Kidney epithelial cell (primary cell): ENCODE measurements around the gene PPP1R3G. TPM values are rescaled to one million over a fixed set of nuclear protein-coding genes. Genes with fewer than 3 reads are reported as not detected.

Experiments
- DNase-seq: peaks from one replicate; pipeline ENCODE4 v3.0.0-alpha.2; 2010; ENCODE audit warnings: low read depth
- H3K27me3 ChIP-seq: 2 replicates; pipeline ENCODE4 v1.6.0; 2011; ENCODE audit warnings: low read length; ENCODE audit not compliant: control insufficient read depth, insufficient read depth
- H3K36me3 ChIP-seq: 2 replicates; pipeline ENCODE4 v1.5.1; 2011; ENCODE audit warnings: low read length; ENCODE audit not compliant: control insufficient read depth, insufficient read depth
- H3K4me3 ChIP-seq: 2 replicates; pipeline ENCODE4 v1.5.1; 2011; ENCODE audit warnings: low read depth, mild to moderate bottlenecking, control low read depth, low read length
- total RNA-seq: library from RNA; depleted of rRNA; stranded (reverse); fragments of >200 nt; gene quantifications from 2 replicates; pipeline ENCODE4 v1.2.3, GENCODE V29; 2015
- TF ChIP-seq, protein P1 (sequence below): IDR thresholded peaks from 2 replicates; pipeline ENCODE4 v1.5.1; 2011; ENCODE audit warnings: mild to moderate bottlenecking, moderate library complexity, low read length, control low read depth, inconsistent platforms; ENCODE audit not compliant: insufficient read depth, poor library complexity, severe bottlenecking

Gene PPP1R3G
- total RNA-seq, 1 donor from 2014 or later, result 0.96 TPM

DNA sequence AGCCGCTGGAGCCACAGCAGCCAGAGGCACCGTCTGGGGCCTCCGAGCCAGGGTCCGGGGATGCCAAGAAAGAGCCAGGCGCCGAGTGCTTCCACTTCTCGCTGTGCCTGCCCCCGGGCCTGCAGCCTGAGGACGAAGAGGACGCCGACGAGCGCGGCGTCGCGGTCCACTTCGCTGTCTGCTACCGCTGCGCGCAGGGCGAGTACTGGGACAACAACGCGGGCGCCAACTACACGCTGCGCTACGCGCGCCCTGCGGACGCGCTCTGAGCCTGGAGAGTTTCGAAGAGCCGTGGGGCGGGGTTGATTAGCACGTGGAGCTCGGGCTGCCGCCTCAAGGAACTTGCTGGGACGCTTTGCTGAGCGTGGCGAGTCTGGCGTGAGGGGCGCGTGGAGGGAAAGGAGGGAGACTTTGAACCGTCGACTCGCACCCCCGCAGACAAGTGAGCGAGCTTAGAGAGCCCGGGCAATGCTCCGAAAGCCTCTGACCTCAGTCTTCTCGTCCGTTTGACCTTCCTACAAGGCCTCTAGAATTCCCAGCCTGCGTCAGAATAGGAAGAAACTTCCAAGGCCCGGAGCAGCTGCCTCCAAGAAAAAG lies 1.3 kb downstream of the PPP1R3G start:
- no peak for DNase-seq
- TF ChIP-seq, protein P1, sequence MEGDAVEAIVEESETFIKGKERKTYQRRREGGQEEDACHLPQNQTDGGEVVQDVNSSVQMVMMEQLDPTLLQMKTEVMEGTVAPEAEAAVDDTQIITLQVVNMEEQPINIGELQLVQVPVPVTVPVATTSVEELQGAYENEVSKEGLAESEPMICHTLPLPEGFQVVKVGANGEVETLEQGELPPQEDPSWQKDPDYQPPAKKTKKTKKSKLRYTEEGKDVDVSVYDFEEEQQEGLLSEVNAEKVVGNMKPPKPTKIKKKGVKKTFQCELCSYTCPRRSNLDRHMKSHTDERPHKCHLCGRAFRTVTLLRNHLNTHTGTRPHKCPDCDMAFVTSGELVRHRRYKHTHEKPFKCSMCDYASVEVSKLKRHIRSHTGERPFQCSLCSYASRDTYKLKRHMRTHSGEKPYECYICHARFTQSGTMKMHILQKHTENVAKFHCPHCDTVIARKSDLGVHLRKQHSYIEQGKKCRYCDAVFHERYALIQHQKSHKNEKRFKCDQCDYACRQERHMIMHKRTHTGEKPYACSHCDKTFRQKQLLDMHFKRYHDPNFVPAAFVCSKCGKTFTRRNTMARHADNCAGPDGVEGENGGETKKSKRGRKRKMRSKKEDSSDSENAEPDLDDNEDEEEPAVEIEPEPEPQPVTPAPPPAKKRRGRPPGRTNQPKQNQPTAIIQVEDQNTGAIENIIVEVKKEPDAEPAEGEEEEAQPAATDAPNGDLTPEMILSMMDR, result no peak
- peaks cover 9% of the 10 kb centered on the region for H3K27me3 ChIP-seq
- H3K36me3 ChIP-seq, result no peaks in the 10 kb centered on the region
- H3K4me3 ChIP-seq, result peak overlapping the region; percentile 2

DNA sequence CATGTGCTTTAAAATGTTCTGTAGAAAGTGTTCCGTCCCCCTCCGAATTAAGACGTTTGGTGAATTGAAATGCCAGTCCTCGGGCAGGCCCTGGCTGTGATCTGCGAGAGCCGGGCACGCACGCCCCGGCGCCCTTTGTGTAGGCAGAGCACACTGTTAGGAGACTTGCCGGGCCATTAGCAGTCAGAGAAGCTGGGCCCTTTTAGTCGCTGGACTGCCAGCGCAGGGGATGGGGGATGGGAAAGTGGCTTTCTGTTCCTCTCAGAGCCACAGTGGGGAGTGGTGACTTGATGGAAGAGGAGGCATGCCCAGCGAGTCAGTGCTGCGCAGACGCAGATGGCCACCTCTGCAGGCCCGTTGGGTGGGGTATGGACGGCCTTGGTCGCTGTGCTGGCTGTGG lies 2.2 kb downstream of the PPP1R3G start:
- DNase-seq, result no peak
- no peak overlapping the region for H3K4me3 ChIP-seq
- peaks cover 9% of the 10 kb centered on the region for H3K27me3 ChIP-seq
- TF ChIP-seq, protein P1, result no peak
- H3K36me3 ChIP-seq, result no peaks in the 10 kb centered on the region

DNA sequence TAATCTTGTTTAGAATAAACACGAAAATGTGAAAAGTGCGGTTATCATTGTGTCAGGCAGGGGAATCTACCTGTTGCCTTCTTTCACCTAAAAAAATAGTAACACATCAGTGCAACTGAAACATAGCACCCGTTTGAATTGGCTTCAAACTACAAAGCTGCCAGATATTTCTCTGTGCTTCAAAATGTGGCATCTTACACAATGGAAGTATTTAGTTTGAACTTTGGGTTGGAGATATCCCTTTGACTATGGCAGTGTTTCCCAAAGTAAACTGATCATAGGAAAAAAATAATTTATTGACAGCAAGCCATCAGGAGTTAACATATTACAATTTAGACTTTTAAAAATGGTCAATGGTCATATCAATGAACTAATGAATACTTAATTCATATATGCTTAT lies 3.6 kb downstream of the PPP1R3G start:
- H3K4me3 ChIP-seq, result no peak overlapping the region
- H3K27me3 ChIP-seq, result peaks cover 9% of the 10 kb centered on the region
- TF ChIP-seq, protein P1, result no peak
- no peaks in the 10 kb centered on the region for H3K36me3 ChIP-seq
- no peak for DNase-seq

DNA sequence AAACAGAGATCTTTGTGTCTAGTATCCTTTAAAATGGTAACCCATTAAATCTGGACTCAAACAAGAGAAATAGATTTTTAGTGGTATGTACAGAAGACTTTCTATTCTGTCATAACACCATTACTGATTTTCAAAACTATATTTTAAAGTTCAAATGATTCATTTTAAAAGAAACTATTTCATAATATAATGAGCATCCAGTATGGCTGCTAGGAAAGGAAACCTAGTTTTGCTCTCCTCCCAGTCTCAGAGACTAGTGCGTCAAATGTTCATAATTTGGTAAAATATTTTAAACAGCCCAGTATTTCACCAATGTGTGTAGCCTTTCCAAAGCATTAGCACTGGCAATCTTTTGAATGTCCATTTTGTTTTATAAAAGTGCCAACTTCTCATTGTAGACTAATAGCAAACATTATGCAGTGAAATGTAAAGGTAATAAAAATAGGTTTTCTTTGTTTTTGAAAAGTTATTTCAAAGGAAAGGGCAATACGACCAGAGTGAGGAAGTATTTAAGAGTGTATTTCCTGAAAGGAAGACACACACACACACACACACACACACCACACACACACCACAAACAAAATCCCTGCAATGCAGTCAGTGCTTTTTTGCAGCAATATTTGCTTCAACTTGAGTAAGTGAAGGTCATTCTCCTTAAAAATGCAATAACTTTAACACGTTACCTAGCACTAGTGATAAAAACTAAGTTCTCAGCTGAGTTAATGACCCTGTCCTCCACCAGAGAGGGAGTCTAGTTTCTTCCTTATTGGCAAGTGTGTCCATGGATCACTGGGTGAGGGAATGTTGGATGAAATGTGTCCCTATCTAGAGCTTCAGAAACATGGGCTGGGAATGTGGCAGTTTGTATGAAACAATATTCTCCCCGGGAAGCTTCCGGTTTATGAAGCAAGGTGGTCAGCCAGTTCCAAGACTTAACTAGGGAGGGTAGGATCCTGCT lies 4.6 kb downstream of the PPP1R3G start:
- DNase-seq, result no peak
- Histone ChIP-seq H3K4me3 (no peak overlapping the region), H3K36me3 (no peaks in the 10 kb centered on the region), H3K27me3 (peaks cover 9% of the 10 kb centered on the region)
- TF ChIP-seq, protein P1, result no peak

DNA sequence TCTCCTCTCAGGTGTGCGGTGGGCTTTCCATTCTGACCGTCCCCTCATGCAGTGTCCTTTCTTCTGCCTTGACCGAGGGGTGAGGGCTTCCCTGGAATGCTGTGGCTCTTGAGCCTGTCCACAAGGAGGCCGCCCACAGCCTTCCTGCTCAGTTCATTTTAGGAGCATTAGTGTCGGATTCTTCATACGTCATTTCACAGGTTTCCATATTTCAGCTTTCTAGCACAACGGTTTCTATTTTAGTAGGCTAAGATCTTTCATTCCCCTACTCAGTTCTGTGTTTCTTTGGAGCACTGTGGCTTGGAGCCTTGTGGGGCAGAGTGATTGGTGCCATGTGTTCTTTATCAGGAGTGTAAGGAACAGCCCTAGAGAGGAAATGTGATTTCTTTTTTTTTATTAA lies 5.5 kb downstream of the PPP1R3G start:
- no peak for DNase-seq
- H3K4me3 ChIP-seq, result no peak overlapping the region
- peaks cover 8% of the 10 kb centered on the region for H3K27me3 ChIP-seq
- H3K36me3 ChIP-seq, result no peaks in the 10 kb centered on the region
- TF ChIP-seq, protein P1, result no peak
